MM.1S (cell line): ENCODE results near the gene GCN1.
"Not testable (repeated sequence)": the region's sequence is repeated elsewhere in the genome, so short reads cannot be mapped to it uniquely, and the experiment has no call there.

Experiments
- DNase-seq: peaks from one replicate; pipeline ENCODE4 v3.0.0-alpha.2; 2015
- H2AFZ ChIP-seq: fragments of 300-600 bp; sonication (generic); 2 replicates; pipeline ENCODE4 v1.6.0; 2016; ENCODE audit warnings: antibody characterized with exemption, low read length
- H3F3A ChIP-seq: fragments of 300-600 bp; sonication (generic); 2 replicates; pipeline ENCODE4 v1.6.1; 2016; ENCODE audit warnings: mild to moderate bottlenecking, antibody characterized with exemption, low read length, moderate library complexity, mixed read lengths; ENCODE audit not compliant: insufficient read depth
- H3K27ac ChIP-seq: fragments of 300-600 bp; sonication (generic); 2 replicates; pipeline ENCODE4 v1.5.1; 2016; ENCODE audit warnings: mild to moderate bottlenecking, low read length
- H3K27me3 ChIP-seq: fragments of 300-600 bp; sonication (generic); replicated peaks from 2 replicates; pipeline ENCODE4 v1.6.0; 2016; ENCODE audit warnings: low read length; ENCODE audit not compliant: insufficient read depth
- H3K36me3 ChIP-seq: fragments of 300-600 bp; sonication (generic); replicated peaks from 2 replicates; pipeline ENCODE4 v1.6.1; 2016; ENCODE audit warnings: mild to moderate bottlenecking, low read length, mixed read lengths; ENCODE audit not compliant: insufficient read depth
- H3K4me1 ChIP-seq: fragments of 300-600 bp; sonication (generic); 2 replicates; pipeline ENCODE4 v1.6.1; 2016; ENCODE audit warnings: low read length, mixed read lengths
- H3K4me2 ChIP-seq: fragments of 300-600 bp; sonication (generic); 2 replicates; pipeline ENCODE4 v1.6.0; 2016; ENCODE audit warnings: low read depth, low read length
- H3K4me3 ChIP-seq: fragments of 300-600 bp; sonication (generic); 2 replicates; pipeline ENCODE4 v1.5.1; 2016; ENCODE audit warnings: low read length, mixed read lengths
- H3K79me2 ChIP-seq: fragments of 300-600 bp; sonication (generic); 2 replicates; pipeline ENCODE4 v1.6.1; 2016; ENCODE audit warnings: mixed run types, low read length, mixed read lengths
- H3K9ac ChIP-seq: fragments of 300-600 bp; sonication (generic); 2 replicates; pipeline ENCODE4 v1.6.1; 2016; ENCODE audit warnings: low read length, mixed read lengths
- H3K9me2 ChIP-seq: fragments of 300-600 bp; sonication (generic); replicated peaks from 2 replicates; pipeline ENCODE4 v1.6.1; 2016; ENCODE audit warnings: mild to moderate bottlenecking, low read length, mixed read lengths; ENCODE audit not compliant: insufficient read depth
- H3K9me3 ChIP-seq: fragments of 300-600 bp; sonication (generic); replicated peaks from 2 replicates; pipeline ENCODE4 v1.6.1; 2016; ENCODE audit warnings: mild to moderate bottlenecking, low read length, mixed read lengths; ENCODE audit not compliant: insufficient read depth
- H4K20me1 ChIP-seq: fragments of 300-600 bp; sonication (generic); 2 replicates; pipeline ENCODE4 v1.6.1; 2016; ENCODE audit warnings: mild to moderate bottlenecking, low read length, moderate library complexity, mixed read lengths; ENCODE audit not compliant: insufficient read depth
- EZH2 ChIP-seq: fragments of 300-600 bp; sonication (generic); optimal IDR thresholded peaks from 2 replicates; pipeline ENCODE3; 2017; ENCODE audit warnings: low read depth, mild to moderate bottlenecking, antibody characterized with exemption, low read length, mixed read lengths
- EZH2phosphoT487 ChIP-seq: fragments of 300-600 bp; sonication (generic); IDR thresholded peaks from 2 replicates; pipeline ENCODE4 v1.6.1; 2018; ENCODE audit warnings: antibody characterized with exemption, low read length
- TF ChIP-seq, protein P1 (sequence below): fragments of 300-600 bp; sonication (generic); IDR thresholded peaks from 2 replicates; pipeline ENCODE4 v1.5.1; 2016; ENCODE audit warnings: antibody characterized with exemption, low read length, mixed read lengths

GCN1 gene

GRCh38 chr12:120213758-120214157 is 19.2 kb upstream of the GCN1 start:
- H3K36me3 ChIP-seq: no peaks in the 10 kb centered on the region
- no peak overlapping the region for H3K27ac ChIP-seq
- no peak for DNase-seq
- H3K4me3 ChIP-seq: no peak overlapping the region
- H3F3A ChIP-seq: no peaks in the 10 kb centered on the region
- H2AFZ ChIP-seq: no peak overlapping the region
- no peak for TF ChIP-seq EZH2phosphoT487
- TF ChIP-seq, protein P1, sequence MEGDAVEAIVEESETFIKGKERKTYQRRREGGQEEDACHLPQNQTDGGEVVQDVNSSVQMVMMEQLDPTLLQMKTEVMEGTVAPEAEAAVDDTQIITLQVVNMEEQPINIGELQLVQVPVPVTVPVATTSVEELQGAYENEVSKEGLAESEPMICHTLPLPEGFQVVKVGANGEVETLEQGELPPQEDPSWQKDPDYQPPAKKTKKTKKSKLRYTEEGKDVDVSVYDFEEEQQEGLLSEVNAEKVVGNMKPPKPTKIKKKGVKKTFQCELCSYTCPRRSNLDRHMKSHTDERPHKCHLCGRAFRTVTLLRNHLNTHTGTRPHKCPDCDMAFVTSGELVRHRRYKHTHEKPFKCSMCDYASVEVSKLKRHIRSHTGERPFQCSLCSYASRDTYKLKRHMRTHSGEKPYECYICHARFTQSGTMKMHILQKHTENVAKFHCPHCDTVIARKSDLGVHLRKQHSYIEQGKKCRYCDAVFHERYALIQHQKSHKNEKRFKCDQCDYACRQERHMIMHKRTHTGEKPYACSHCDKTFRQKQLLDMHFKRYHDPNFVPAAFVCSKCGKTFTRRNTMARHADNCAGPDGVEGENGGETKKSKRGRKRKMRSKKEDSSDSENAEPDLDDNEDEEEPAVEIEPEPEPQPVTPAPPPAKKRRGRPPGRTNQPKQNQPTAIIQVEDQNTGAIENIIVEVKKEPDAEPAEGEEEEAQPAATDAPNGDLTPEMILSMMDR: no peak
- no peak for TF ChIP-seq EZH2
- no peak overlapping the region for H3K4me2 ChIP-seq
- H3K4me1 ChIP-seq: no peaks in the 10 kb centered on the region
- no peak overlapping the region for H3K9ac ChIP-seq
- H3K27me3 ChIP-seq: no peaks in the 10 kb centered on the region
- no peaks in the 10 kb centered on the region for H3K79me2 ChIP-seq
- H4K20me1 ChIP-seq: no peaks in the 10 kb centered on the region
- H3K9me3 ChIP-seq: no peaks in the 10 kb centered on the region
- no peaks in the 10 kb centered on the region for H3K9me2 ChIP-seq

- not testable (repeated sequence) for H3K27me3 ChIP-seq, H3K4me3 ChIP-seq, H3K4me2 ChIP-seq, H3F3A ChIP-seq, H3K9me2 ChIP-seq, DNase-seq, H4K20me1 ChIP-seq, H3K36me3 ChIP-seq, H2AFZ ChIP-seq, H3K27ac ChIP-seq, H3K9ac ChIP-seq, H3K79me2 ChIP-seq, H3K9me3 ChIP-seq, H3K4me1 ChIP-seq
These were observed 18.7 kb upstream of the GCN1 start for GRCh38 chr12:120213182-120213581.

DNA sequence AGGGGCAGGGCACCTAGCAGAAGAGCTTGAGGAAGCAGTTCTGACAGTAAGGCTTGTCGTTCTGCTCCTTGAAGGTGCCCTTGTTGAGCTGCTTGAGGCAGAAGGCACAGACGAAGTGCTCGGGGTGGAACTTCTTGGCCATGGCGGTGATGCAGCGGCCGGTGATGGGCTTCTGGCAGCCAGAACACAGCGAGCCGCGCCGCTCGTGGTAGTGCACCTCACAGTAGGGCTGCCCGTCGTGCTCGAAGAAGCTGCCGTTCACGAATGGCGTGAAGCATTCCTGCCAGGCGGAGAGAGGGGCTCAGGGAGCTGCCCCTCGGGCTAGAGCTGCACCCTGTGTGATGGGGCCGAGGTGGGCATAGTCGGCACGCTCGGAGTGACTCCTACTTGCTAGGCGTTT is 17.8 kb upstream of the GCN1 start:
- TF ChIP-seq, protein P1: no peak
- TF ChIP-seq EZH2phosphoT487 (no peak), EZH2 (no peak)
- no peaks in the 10 kb centered on the region for H3K27me3 ChIP-seq
- no peaks in the 10 kb centered on the region for H4K20me1 ChIP-seq
- H3K4me1 ChIP-seq: no peaks in the 10 kb centered on the region
- H3K27ac ChIP-seq: no peak overlapping the region
- DNase-seq: no peak
- H3K79me2 ChIP-seq: no peaks in the 10 kb centered on the region
- no peak overlapping the region for H2AFZ ChIP-seq
- H3F3A ChIP-seq: no peaks in the 10 kb centered on the region
- H3K9ac ChIP-seq: no peak overlapping the region
- no peaks in the 10 kb centered on the region for H3K9me3 ChIP-seq
- no peaks in the 10 kb centered on the region for H3K9me2 ChIP-seq
- no peaks in the 10 kb centered on the region for H3K36me3 ChIP-seq
- H3K4me2 ChIP-seq: no peak overlapping the region
- no peak overlapping the region for H3K4me3 ChIP-seq

GRCh38 chr12:120211904-120212283 is 17.4 kb upstream of the GCN1 start:
- Histone ChIP-seq H3K4me3 (no peak overlapping the region), H3K79me2 (no peaks in the 10 kb centered on the region), H3F3A (no peaks in the 10 kb centered on the region), H3K4me2 (no peak overlapping the region), H2AFZ (no peak overlapping the region), H3K9ac (no peak overlapping the region), H3K27ac (no peak overlapping the region), H3K4me1 (no peaks in the 10 kb centered on the region), H4K20me1 (no peaks in the 10 kb centered on the region), H3K27me3 (no peaks in the 10 kb centered on the region), H3K9me3 (no peaks in the 10 kb centered on the region), H3K36me3 (no peaks in the 10 kb centered on the region), H3K9me2 (no peaks in the 10 kb centered on the region)
- TF ChIP-seq, protein P1: no peak
- TF ChIP-seq EZH2: no peak
- TF ChIP-seq EZH2phosphoT487: no peak
- DNase-seq: no peak
